Raji (cell line): ENCODE data around the gene ZP2.

Source experiments
- POLR2A ChIP-seq: IDR thresholded peaks from 2 replicates; pipeline ENCODE4 v1.6.1; 2011; ENCODE audit warnings: low read depth, low read length, control low read depth; ENCODE audit not compliant: insufficient read depth

The ZP2 gene

DNA sequence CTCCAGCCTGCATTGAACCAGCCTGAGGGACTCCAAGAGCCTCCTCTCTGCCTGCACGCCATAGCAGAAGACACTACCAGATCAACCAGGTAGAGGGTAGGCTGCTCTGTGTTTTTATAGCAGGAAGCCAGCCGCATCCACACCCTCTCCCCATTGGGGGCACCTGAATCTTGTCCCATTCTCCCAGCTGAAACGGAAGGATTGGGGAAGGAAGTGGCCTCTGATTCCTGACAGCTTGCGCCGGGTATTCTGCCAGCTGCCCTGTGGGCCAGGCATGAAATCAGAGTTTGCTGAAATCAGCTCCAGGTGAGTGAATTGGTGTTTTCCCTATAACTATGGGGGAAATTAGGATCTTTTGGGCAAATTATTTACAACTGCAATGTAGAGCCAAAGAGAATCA, at the start of gene ZP2:
TSS of gene ZP2 (minus strand) at position 89 of the 400 bp plus-strand sequence. CDS start at position 62, 27 bp downstream.
- no peak for TF ChIP-seq POLR2A

DNA sequence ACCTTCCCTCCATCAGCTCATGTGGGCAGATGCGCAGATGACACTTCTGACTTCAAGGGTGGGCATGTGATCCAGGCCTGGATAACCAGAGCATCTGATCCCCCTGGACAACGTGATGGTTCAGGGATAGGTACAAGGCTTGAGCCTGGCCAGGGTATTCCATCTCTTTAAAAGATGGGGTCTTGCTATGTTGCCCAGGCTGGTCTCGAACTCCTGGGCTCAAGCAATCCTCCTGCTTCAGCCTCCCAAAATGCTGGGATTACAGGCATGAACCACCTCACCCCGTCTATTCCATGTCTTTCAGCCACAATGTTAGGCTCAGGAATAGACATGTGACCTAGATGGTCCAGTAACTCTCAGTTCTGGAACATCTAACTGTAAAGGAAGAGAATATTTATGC, 45.9 kb upstream of the ZP2 start:
- TF ChIP-seq POLR2A: no peak

DNA sequence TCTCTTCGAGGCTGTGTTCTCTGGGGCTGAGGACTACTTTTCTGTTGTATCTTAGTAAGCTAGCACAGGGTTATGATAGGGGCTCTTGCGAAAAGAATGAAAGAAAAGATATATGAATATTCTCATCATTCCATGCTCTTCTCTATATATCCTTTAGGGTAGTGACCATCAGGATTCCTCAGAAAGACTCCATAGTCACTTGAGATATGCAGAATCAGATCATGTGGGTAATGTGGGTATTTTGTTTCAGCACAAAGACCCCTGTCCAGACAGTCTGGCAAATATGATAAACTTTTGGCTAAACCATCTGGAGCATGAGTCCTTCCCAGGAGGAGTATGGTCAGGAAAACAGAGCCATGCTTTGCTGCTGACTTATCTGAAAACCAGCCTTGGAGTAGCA, 45.3 kb upstream of the ZP2 start:
- no peak for TF ChIP-seq POLR2A

DNA sequence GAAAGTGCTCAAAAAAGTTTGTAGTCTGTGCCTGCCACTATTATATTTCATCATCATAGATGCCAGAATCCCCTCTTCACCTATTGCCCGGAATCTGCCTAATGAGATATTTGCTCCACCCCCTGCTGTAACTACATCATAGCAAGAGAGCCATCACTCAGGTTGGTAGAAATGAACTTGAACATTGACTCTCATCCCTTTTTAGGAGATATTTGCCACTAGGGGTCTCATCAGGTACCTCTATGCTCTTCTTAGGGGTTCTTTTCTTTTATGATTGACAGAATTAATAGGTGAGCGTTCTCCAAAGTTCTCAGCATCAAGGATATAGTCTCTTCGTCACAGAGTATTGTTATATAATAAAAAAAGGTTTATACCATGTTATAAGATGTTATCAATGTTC, 42.1 kb upstream of the ZP2 start:
- no peak for TF ChIP-seq POLR2A

DNA sequence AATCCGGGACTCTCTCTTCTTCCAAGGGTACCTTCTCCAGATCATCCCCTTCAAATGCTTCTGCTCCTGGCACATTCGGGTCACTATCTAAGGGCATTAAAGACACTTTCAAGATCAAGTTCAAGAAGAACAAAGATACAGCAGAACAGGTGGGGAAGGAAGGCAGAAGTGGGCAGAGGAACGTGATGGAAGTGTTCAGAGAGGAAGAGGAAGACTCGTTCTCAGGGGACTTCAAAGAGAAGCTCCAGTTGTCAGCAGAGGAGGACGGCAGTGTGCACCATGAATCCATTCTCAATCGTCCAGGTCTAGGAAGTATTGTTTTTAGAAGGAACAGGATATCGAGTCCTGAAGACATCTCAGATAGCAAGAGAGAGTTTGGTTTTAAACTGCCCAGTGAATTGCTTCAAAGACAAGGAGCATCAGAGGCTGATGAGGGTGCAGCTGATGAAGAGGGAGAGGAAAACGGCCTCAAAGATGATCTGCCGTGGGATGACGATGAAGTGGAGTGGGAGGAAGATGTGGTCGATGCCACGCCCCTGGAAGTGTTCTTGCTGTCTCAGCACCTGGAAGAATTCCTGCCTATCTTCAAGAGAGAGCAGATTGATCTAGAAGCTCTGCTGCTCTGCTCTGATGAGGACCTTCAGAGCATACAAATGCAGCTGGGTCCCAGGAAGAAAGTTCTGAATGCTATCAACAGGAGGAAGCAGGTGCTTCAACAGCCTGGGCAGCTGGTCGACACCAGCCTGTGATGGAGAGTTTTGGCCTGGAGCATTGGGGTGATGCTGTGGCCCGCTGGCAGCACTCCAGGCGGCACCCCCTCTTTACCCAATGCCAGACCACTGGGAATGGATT, 38.9 kb upstream of the ZP2 start:
- no peak for TF ChIP-seq POLR2A

DNA sequence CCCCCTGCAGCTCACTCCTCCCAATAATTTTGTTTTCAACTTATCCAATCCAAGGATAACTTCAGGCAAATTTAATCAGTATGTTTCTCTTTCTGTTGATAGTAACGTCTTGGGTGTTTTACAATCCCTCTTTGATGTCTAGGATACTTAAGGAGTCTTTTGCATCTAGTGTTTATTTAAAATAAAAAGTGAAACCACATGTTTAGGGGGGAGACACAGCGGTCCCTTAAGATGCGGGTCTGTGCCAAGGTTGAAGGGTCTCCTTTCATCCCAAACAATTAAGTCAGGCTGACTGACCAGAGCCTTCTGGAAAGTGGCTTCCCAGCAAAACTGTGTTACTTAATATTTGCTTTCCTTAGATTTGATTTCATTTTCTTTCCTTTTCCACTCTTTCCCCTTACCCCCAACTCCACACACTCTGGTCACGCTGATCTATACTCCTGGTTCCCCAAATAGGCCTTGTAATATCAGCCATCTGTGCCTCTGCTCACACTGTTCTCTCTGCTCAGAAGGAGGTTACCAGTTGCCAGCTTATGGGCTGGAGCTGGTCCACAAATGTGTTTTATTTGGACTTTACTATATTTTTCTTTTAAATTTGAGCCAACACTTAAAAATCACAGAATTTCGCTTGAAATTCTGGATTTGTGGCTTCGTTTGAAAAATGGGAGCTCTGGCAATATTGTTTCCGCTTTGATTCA, 33.3 kb upstream of the ZP2 start:
- TF ChIP-seq POLR2A: no peak

DNA sequence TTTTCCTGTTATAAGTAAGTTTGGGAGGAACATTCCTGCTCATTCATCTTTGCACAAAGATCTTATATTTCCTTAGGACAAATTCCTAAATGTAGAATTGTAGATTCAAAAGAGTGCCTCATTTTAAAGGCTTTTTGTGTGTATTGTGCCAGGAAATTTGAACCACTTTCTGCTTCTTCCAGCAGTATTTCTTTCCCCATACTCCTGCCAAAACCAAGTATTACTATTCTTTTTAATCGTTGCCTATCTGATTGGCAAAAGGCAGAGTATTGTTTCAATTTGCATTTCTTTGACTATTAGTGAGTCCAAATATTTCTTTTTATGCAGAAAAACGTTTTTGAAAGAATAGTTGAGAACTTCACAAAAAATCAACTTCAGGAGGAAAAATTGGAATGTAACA, 31.4 kb upstream of the ZP2 start:
- TF ChIP-seq POLR2A: no peak

DNA sequence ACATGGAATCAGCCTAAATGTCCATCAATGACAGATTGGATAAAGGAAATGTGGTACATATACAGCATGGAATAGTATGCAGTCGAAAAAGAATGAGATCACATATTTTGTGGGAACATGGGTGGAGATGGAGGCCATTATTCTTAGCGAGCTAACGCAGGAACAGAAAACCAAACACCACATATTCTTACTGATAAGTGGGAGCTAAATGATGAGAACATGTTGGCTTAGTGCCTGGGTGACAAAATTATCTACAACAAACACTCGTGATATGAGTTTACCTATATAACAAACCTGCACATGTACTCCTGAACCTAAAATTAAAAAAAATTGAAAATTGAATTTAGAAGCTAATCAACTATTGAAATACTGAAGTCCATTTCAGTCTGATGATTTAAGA, 28.3 kb upstream of the ZP2 start:
- TF ChIP-seq POLR2A: no peak

DNA sequence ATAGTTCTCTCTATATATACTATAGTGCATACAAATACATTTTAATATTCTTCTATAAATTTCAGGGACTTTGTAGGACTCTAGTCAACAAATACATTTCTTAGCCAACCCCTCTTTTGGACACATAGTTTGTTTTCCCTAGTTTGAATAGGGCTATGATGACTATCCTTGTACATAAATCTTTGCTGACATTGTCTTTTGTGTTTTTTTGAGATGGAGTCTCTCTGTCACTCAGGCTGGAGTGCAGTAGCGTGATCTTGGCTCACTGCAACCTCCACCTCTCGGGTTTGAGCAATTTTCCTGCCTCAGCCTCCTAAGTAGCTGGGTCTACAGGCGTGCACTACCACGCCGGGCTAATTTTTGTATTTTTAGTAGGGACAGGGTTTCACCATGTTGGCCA, 25.5 kb upstream of the ZP2 start:
- no peak for TF ChIP-seq POLR2A

DNA sequence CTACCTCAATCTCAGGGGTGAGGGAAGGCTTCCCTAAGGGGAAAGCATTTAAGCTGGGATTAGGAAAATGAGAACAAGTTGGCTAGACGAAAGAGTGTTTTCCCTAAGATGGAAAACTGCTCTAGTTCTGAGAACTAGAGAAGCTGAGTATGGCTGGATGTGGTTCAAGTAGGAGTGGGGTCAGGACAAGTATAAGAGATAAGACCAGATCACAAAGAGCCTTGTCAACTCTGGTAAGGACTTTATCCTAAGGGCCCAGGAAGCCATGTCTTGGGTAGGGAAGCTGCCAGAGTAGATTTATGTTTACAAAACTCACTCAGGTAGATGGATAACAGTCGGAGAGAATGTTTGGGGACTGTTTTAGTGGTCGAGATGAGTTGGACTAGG, 23.8 kb upstream of the ZP2 start:
- no peak for TF ChIP-seq POLR2A

DNA sequence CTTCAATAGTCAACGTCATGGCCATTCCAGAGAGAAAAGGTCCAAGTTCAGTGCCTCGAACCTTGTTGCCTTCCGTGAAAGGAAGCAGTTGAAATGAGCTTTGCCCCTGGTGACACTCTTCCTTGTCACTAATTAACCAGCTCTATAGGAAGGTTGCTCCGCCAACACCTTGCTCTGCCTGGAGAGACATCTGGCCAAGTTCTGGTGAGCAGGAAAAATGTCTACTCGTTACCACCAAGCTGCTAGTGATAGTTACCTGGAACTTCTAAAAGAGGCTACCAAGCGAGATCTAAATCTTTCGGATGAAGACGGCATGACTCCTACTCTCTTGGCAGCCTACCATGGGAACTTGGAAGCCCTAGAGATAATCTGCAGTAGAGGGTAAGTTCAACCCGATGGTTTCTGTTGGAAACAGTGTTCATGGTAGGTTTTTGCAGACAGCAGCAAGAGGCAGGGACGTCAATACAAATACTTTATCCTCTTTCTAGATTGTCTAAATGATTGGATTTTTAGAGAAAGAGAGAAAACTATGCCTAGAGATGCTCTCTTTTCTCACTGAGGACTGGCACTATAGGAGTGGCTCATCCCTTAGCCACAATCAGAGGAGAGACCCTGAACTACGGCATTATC, 22.3 kb upstream of the ZP2 start, which contains the start of gene ANKS4B:
TSS of gene ANKS4B (plus strand) at position 179 of the 630 bp plus-strand sequence. CDS start at position 218, 39 bp downstream.
- no peak for TF ChIP-seq POLR2A

DNA sequence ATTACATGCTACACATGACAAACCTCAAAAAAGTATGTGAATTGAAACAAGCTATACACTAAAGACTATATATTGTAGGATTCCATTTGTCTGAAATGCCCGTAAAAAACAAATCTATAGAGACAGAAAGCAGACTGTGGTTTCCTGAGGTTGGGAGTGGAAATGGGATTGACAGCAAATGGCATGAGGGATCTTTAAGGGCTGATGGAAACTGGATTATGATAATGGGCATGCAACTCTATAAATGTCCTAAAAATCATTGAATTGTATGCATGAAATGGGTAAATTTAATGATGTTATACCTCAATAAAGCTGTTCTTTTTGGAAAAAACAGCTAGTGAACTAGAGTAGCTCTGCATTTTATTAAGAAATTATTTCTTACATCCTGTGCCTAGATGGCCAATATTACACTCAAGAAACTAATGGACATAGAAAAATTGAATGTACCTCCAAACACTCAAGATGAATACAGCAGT, 21.7 kb upstream of the ZP2 start:
- no peak for TF ChIP-seq POLR2A

DNA sequence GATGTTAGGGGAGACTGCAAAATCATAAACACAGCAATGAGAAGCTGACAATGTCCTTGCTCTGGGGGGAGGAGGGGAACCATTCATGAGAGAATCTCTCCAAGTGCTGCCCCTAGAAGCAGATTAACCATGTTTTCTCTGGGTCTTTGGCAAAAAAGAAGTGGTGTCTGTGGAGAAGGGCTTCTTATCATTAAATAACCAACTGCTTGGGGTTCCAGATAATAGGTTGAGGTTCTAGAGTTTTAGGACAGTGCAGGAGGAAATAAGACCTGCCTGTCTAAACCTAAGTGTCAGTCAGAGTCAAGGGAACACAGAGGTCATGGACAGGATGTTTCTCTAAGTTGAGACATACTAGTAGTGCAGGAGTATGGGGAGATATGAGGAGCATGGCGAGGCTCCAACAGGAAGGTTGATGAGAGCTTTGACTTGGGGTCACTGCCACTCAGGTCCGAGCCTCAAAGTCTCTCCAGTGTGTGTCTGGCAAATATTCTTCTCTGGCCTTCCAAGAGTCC, 17.0 kb upstream of the ZP2 start:
- TF ChIP-seq POLR2A: no peak

DNA sequence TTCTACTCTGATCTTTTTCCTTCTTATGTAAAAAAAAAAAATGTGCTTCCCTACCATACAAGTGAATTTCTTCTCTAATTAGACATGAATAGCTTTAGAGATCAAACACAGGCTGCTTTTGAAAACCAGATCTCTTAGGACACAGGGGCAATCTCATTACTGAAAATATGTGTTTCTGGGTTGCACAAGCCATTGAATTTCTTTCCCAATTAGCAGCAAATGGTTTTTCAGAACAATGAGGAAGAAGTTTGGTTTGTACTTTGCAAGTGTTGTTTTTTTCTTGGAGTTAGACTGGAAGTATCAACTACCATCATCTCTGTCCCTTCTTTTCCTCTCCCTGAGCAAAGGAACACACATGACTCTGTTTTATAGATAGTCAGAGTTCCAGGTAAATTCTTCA, 16.5 kb upstream of the ZP2 start:
- TF ChIP-seq POLR2A: no peak

DNA sequence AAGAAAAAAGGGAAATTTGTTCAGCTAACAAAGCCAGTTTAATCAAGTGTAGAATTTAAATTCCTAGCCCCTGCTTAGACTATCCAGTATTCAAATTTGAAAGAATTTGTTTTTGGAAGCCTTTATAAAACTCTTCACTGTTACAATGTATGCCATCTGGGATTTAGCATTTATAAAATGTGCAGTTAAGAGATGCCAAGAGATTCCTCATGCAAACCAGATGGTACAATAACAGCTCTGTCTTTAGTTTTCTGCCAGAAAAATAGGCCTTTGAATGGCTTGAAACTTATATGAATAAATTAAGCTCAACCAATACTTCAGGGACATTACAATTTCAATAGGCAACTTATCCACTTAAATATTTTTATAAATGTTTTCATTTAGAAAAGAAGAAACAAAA, 15.4 kb upstream of the ZP2 start:
- no peak for TF ChIP-seq POLR2A
